Measurements from ENCODE around the gene UROS. TPM values are rescaled to one million over a fixed set of nuclear protein-coding genes. Genes with fewer than 3 reads are reported as not detected.

UROS gene
- total RNA-seq, 2 experiments from 2014 or later: 30.9 to 35.4 TPM

DNA sequence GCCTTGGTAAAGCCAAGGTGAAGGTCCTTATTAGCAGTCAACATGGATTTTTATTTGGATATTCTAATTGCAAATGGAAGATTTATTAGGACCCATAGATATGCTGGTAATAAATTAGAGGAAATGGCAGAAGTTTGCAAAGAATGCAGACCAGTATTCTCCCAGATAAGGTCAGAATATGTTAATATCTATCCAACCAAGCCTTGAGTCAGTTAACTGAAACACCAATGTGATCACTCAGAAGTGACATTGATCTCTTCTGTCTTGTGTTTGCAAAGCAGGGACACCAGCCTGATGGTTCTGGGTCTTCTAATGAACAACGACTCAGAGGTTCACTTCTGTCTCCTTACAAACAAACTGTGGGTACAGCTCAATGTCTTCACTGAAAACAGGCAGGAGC, 21.5 kb downstream of the UROS start:
- ATAC-seq (no peak), DNase-seq (no peak)
- ChIA-PET POLR2A (interaction anchor here (1.5 kb wide), 1 partner anchor 16 kb away, joined by 3 read pairs; no protein-coding TSS in a partner anchor), CTCF (no interaction called here)
- Mint-ChIP-seq H3K9me3 (no peaks in the 10 kb centered on the region), H3K27ac (no peak overlapping the region), H3K4me1 (ENCODE audit: low read depth) (peaks cover 4% of the 10 kb centered on the region), H3K36me3 (ENCODE audit: low read depth) (peaks cover 2% of the 10 kb centered on the region), H3K27me3 (no peaks in the 10 kb centered on the region), H3K4me3 (no peak overlapping the region)
- TF ChIP-seq, protein P1, sequence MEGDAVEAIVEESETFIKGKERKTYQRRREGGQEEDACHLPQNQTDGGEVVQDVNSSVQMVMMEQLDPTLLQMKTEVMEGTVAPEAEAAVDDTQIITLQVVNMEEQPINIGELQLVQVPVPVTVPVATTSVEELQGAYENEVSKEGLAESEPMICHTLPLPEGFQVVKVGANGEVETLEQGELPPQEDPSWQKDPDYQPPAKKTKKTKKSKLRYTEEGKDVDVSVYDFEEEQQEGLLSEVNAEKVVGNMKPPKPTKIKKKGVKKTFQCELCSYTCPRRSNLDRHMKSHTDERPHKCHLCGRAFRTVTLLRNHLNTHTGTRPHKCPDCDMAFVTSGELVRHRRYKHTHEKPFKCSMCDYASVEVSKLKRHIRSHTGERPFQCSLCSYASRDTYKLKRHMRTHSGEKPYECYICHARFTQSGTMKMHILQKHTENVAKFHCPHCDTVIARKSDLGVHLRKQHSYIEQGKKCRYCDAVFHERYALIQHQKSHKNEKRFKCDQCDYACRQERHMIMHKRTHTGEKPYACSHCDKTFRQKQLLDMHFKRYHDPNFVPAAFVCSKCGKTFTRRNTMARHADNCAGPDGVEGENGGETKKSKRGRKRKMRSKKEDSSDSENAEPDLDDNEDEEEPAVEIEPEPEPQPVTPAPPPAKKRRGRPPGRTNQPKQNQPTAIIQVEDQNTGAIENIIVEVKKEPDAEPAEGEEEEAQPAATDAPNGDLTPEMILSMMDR (IDR thresholded peaks at IDR 0.05): no peak
- intact Hi-C loops (cut with micrococcal nuclease): no loop called here

DNA sequence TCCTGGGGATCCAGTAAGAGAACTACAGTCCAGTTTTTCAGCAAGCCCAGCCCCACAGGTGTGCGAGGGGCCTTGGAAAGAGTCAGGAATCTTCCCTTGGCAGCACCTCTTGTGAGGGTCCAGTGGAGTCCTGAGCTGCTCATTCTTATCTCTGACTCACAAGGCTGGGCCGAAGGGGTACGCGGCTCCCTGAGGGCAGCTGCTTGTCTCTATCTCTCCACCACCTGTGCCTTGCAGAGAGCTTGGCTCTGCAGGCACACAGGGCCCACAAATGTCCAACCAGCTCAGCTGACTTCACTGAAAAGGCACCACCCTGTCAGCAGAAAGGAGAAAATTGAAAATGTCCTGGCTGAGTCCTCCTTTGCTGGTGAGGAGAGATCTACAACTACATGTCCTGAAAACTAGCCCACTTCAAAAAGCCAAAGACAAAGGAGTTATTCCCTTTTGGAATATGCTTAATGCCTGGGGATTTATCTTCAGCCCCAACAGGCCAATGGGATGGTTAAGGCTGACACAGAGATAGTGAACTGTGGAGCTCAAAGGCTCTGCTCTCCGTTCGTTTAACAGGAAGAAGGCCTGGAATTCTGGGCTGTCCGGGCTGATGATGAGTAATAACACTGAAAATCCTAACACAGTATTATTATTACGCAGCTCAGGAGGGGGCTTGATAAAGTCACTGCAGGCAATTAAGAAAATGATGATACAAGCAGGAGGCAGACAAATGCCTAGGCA, 23.4 kb downstream of the UROS start:
- no peaks in the 10 kb centered on the region for H3K27me3 Mint-ChIP-seq
- DNase-seq (no peak), ATAC-seq (no peak)
- peaks cover 4% of the 10 kb centered on the region for H3K4me1 Mint-ChIP-seq (ENCODE audit: low read depth)
- intact Hi-C loops (cut with micrococcal nuclease): no loop called here
- ChIA-PET CTCF (no interaction called here), POLR2A (interaction anchor here (0.9 kb wide), 1 partner anchor 14 kb away, joined by 3 read pairs; no protein-coding TSS in a partner anchor)
- H3K9me3 Mint-ChIP-seq: no peaks in the 10 kb centered on the region
- H3K36me3 Mint-ChIP-seq (ENCODE audit: low read depth): no peaks in the 10 kb centered on the region
- no peak overlapping the region for H3K27ac Mint-ChIP-seq
- no peak overlapping the region for H3K4me3 Mint-ChIP-seq
- TF ChIP-seq, protein P1 (IDR thresholded peaks at IDR 0.05): no peak

DNA sequence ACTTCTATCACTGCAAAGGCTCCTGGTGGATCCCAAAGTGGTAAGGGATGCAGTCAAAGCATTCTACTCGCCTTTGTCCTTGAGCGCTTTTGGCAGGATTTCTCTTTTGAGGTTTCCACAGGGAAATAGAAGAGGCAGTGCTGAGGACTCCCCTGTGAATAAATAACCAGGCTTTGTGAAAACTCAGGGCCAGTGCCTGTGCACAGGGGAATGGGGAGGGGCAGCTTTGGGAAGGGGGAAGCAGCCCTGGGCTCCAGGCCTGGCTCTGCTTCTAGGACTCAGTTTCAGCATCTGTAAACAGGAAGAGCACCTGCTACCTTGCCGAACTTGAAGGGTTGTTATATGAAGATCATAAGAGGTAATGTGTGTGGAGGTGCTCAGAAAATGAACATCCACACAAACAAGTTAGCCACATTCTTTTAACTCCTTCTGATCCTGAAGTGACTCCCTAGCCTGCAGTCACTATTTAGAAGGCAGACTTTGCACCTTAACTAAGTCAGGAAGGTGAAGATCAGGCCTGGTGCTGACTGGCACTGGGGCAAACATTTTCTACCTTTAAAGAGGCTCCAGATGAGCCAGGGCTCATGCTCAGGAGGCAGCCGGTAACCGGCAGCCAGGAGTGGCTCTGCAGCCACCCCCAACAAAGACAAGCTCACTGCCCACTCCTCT, 24.9 kb downstream of the UROS start:
- H3K36me3 Mint-ChIP-seq (ENCODE audit: low read depth): peaks cover 2% of the 10 kb centered on the region
- TF ChIP-seq, protein P1 (IDR thresholded peaks at IDR 0.05): no peak
- ChIA-PET POLR2A (no interaction called here), CTCF (no interaction called here)
- H3K27me3 Mint-ChIP-seq: no peaks in the 10 kb centered on the region
- intact Hi-C loops (cut with micrococcal nuclease): no loop called here
- H3K4me3 Mint-ChIP-seq: no peak overlapping the region
- no peak for ATAC-seq
- no peaks in the 10 kb centered on the region for H3K9me3 Mint-ChIP-seq
- peaks cover 4% of the 10 kb centered on the region for H3K4me1 Mint-ChIP-seq (ENCODE audit: low read depth)
- H3K27ac Mint-ChIP-seq: no peak overlapping the region
- DNase-seq: no peak

DNA sequence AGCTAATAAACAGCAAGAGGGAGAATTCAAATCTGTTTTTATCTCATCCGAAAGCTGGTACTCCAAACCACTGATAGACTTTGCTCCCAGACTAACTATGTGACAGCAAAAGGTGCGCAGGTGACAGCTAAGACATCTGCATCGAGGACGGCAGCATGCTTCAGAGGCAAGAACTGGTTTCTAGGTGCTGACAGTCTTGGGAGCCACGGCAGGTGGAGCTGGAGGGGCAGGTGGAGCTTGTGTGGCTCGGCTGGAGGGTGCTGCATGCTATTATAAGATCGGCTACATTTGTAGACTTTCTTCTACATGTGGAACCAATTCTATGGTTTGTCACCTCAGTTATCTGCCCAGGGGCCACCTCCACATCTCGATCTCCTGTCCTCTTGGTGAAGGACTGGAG, 25.6 kb downstream of the UROS start:
- peaks cover 7% of the 10 kb centered on the region for H3K36me3 Mint-ChIP-seq (ENCODE audit: low read depth)
- TF ChIP-seq, protein P1 (IDR thresholded peaks at IDR 0.05): no peak
- no peaks in the 10 kb centered on the region for H3K27me3 Mint-ChIP-seq
- ChIA-PET CTCF (no interaction called here), POLR2A (no interaction called here)
- no peak overlapping the region for H3K27ac Mint-ChIP-seq
- H3K4me3 Mint-ChIP-seq: no peak overlapping the region
- intact Hi-C loops (cut with micrococcal nuclease): no loop called here
- ATAC-seq (no peak), DNase-seq (no peak)
- H3K4me1 Mint-ChIP-seq (ENCODE audit: low read depth): no peaks in the 10 kb centered on the region
- H3K9me3 Mint-ChIP-seq: no peaks in the 10 kb centered on the region

DNA sequence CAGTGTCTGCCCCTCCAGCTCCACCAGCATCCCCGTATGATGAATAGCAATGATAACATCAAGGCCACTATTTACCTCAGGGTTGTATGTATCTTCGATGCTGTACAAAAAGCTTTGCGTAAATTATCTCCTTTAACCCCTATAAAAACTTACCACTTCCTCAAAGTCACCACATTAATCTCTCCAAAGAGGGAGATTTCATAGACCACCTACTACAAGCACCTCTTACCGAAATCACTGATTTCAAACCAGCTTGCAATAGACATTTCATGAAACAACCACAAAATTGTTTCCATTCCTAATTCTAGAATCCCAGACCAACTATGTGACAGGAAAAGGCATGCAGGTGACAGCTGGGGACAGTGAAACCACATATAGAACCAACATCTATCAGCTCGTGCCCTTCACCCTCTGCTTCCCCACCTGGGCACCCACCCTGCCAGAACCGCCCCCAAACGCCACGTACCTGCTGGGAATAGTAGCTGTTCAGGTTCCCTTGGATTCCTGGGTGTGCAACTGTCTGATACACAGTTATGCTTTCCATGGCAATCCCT, 27.3 kb downstream of the UROS start:
- no peaks in the 10 kb centered on the region for H3K9me3 Mint-ChIP-seq
- ATAC-seq (no peak), DNase-seq (no peak)
- TF ChIP-seq, protein P1 (IDR thresholded peaks at IDR 0.05): no peak
- intact Hi-C loops (cut with micrococcal nuclease): no loop called here
- no peaks in the 10 kb centered on the region for H3K27me3 Mint-ChIP-seq
- no peaks in the 10 kb centered on the region for H3K4me1 Mint-ChIP-seq (ENCODE audit: low read depth)
- no peak overlapping the region for H3K27ac Mint-ChIP-seq
- no peak overlapping the region for H3K4me3 Mint-ChIP-seq
- POLR2A ChIA-PET: interaction anchor here (0.6 to 1.8 kb wide), 4 partner anchors 14 to 552 kb away, joined by 3 read pairs; no protein-coding TSS in a partner anchor
- peaks cover 14% of the 10 kb centered on the region for H3K36me3 Mint-ChIP-seq (ENCODE audit: low read depth)
- CTCF ChIA-PET: interaction anchor here (1.4 kb wide), 1 partner anchor 40 kb away, joined by 3 read pairs; no protein-coding TSS in a partner anchor
